K562 (cell line): ENCODE data around the gene INO80E. TPM values are rescaled to one million over a fixed set of nuclear protein-coding genes. Genes with fewer than 3 reads are reported as not detected.
A peak's percentile ranks its signal among the peaks of the same experiment; 100 is the strongest.

Source experiments
- AFF1 ChIP-seq, 2 experiments: fragments of 450-650 bp; IDR thresholded peaks; 2 replicates each; pipeline ENCODE4 v1.6.1; 2018; ENCODE audit warnings: mild to moderate bottlenecking in 2 of 2, low read depth in 1 of 2; ENCODE audit not compliant: partially characterized antibody in 2 of 2
- MCM2 ChIP-seq: fragments of 450-650 bp; IDR thresholded peaks from 2 replicates; pipeline ENCODE4 v1.6.1; 2017; ENCODE audit warnings: low read depth, mild to moderate bottlenecking
- NONO ChIP-seq, 2 experiments: fragments of 200-400 bp in 1 of 2; fragments of 450-650 bp in 1 of 2; formaldehyde crosslinking in 1 of 2; IDR thresholded peaks; 2 replicates each; pipeline ENCODE4 v1.6.1; 2017; ENCODE audit warnings: low read depth in 2 of 2, mild to moderate bottlenecking in 2 of 2, moderate library complexity in 2 of 2, low read length in 1 of 2
- RBM17 ChIP-seq: fragments of 200-400 bp; formaldehyde crosslinking; IDR thresholded peaks from 2 replicates; pipeline ENCODE4 v1.6.1; 2017; ENCODE audit warnings: low read depth, mild to moderate bottlenecking, low read length, borderline replicate concordance
- STAT6 ChIP-seq: sonication (generic); formaldehyde crosslinking; IDR thresholded peaks from 2 replicates; pipeline ENCODE4 v1.8.1; 2023; ENCODE audit warnings: mild to moderate bottlenecking, missing genetic modification reagents
- TCF3 ChIP-seq: sonication (generic); formaldehyde crosslinking; IDR thresholded peaks from 2 replicates; pipeline ENCODE4 v1.4.0; 2020; ENCODE audit warnings: mild to moderate bottlenecking, missing genetic modification reagents
- VEZF1 ChIP-seq: fragments of 200-800 bp; sonication (Bioruptor generic); IDR thresholded peaks from 2 replicates; pipeline ENCODE4 v1.6.1; 2017; ENCODE audit warnings: missing genetic modification characterization, missing compliant biosample characterization
- YBX1 ChIP-seq: fragments of 450-650 bp; IDR thresholded peaks from 2 replicates; pipeline ENCODE4 v1.7.1; 2016; ENCODE audit warnings: mild to moderate bottlenecking
- ZNF12 ChIP-seq: sonication (generic); formaldehyde crosslinking; IDR thresholded peaks from 2 replicates; pipeline ENCODE4 v1.4.0; 2020; ENCODE audit warnings: mild to moderate bottlenecking, missing genetic modification reagents
- ZNF224 ChIP-seq: sonication (generic); formaldehyde crosslinking; IDR thresholded peaks from 2 replicates; pipeline ENCODE4 v1.8.0; 2022; ENCODE audit warnings: mild to moderate bottlenecking, missing genetic modification reagents
- ZNF311 ChIP-seq: fragments of 250-450 bp; sonication (Bioruptor Pico); IDR thresholded peaks from 2 replicates; pipeline ENCODE4 v1.4.0; 2020; ENCODE audit warnings: mild to moderate bottlenecking, moderate library complexity
- ZNF507 ChIP-seq: conservative IDR thresholded peaks from 2 replicates; pipeline ENCODE4 v1.6.1; 2017; ENCODE audit warnings: missing genetic modification characterization, missing compliant biosample characterization
- polyA plus RNA-seq, 8 experiments: library from polyadenylated mRNA; depleted of rRNA in 4 of 8; stranded (reverse) in 5 of 8; unstranded in 3 of 8; fragments of >200 nt; fragmentation: Nextera tagmentation in 2 of 8; fragmentation: Illumina TruSeq in 1 of 8; extraction: Ambion mirVana in 2 of 8; extraction: Trizol in 1 of 8; gene quantifications; 2 replicates each; pipeline versions ENCODE4 v1.2.1 to v1.2.3, GENCODE V29; 2011 to 2014; ENCODE audit warnings: inconsistent platforms in 1 of 8, missing spikeins in 1 of 8
- total RNA-seq, 7 experiments: library from RNA; depleted of rRNA in 6 of 7; stranded (reverse); fragments of >200 nt in 6 of 7; fragmentation: Illumina TruSeq in 2 of 7; extraction: Trizol in 2 of 7; gene quantifications; 2 replicates each; pipeline versions ENCODE4 v1.2.1 to v1.2.3, GENCODE V29; 2011 to 2021; ENCODE audit warnings: low replicate concordance in 1 of 7
- TF ChIP-seq, protein P1 (sequence below): fragments of 450-650 bp; IDR thresholded peaks from 2 replicates; pipeline ENCODE4 v1.6.1; 2016; ENCODE audit warnings: borderline replicate concordance

Gene INO80E
- total and polyA plus RNA-seq, 9 of the 15 experiments (the other 6 are each of a cell fraction or from before 2014, with no cell fraction given), result 0.31 to 102 (median 49.3) TPM

GRCh38 chr16:29995911-29996765 lies at the start of gene INO80E (continued):
- TF ChIP-seq STAT6 (CRISPR knock-in tag) (peak; percentile 67; the same call in 1 of the 2 replicates), AFF1 (IDR thresholded peaks at IDR 0.05; ENCODE audit: low read depth in 1 of 2, partially characterized antibody in 2 of 2) (peak in 1 of 2 experiments; percentile 95), ZNF12 (CRISPR knock-in tag) (peak; percentile 2; the same call in 1 of the 2 replicates), NONO (IDR thresholded peaks at IDR 0.05; ENCODE audit: low read depth in 2 of 2, low read length in 1 of 2) (peak in 1 of 2 experiments; percentile 14; a peak in 1 of 4 replicates), YBX1 (no peak), ZNF311 (CRISPR knock-in tag) (no peak), RBM17 (no peak), MCM2 (no peak), ZNF224 (no peak), ZNF507 (tag) (no peak), VEZF1 (peak; percentile 56), TCF3 (CRISPR knock-in tag) (no peak; the same call in 1 of the 2 replicates)
- TF ChIP-seq, protein P1, sequence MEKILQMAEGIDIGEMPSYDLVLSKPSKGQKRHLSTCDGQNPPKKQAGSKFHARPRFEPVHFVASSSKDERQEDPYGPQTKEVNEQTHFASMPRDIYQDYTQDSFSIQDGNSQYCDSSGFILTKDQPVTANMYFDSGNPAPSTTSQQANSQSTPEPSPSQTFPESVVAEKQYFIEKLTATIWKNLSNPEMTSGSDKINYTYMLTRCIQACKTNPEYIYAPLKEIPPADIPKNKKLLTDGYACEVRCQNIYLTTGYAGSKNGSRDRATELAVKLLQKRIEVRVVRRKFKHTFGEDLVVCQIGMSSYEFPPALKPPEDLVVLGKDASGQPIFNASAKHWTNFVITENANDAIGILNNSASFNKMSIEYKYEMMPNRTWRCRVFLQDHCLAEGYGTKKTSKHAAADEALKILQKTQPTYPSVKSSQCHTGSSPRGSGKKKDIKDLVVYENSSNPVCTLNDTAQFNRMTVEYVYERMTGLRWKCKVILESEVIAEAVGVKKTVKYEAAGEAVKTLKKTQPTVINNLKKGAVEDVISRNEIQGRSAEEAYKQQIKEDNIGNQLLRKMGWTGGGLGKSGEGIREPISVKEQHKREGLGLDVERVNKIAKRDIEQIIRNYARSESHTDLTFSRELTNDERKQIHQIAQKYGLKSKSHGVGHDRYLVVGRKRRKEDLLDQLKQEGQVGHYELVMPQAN, result no peak; the same call in none of the 2 replicates
